ENCODE measurements around the gene POLA1.

POLA1 gene

GRCh38 chrX:25023908-25024307 lies 330.2 kb downstream of the POLA1 start:
- no peak for DNase-seq (ENCODE audit: low read depth)

GRCh38 chrX:25025615-25026014 lies 331.9 kb downstream of the POLA1 start:
- DNase-seq (ENCODE audit: low read depth), result no peak

GRCh38 chrX:25026576-25026975 lies 332.9 kb downstream of the POLA1 start:
- DNase-seq (ENCODE audit: low read depth), result no peak

GRCh38 chrX:25028726-25029125 lies 335.0 kb downstream of the POLA1 start:
- peak; percentile 22 for DNase-seq (ENCODE audit: low read depth)

- DNase-seq (ENCODE audit: low read depth), result no peak
Observed at GRCh38 chrX:25029288-25029825, 335.6 kb downstream of the POLA1 start.

- DNase-seq (ENCODE audit: low read depth), result no peak
Observed at GRCh38 chrX:25034889-25035288, 341.2 kb downstream of the POLA1 start.

- DNase-seq (ENCODE audit: low read depth), result no peak
Observed at GRCh38 chrX:25039036-25039435, 345.3 kb downstream of the POLA1 start.

GRCh38 chrX:25043192-25043591 lies 349.5 kb downstream of the POLA1 start:
- DNase-seq (ENCODE audit: low read depth), result no peak
